Measurements from ENCODE around the gene UBTD2.
"Not testable (repeated sequence)": the region's sequence is repeated elsewhere in the genome, so short reads cannot be mapped to it uniquely, and the experiment has no call there.

Gene UBTD2, protein sequence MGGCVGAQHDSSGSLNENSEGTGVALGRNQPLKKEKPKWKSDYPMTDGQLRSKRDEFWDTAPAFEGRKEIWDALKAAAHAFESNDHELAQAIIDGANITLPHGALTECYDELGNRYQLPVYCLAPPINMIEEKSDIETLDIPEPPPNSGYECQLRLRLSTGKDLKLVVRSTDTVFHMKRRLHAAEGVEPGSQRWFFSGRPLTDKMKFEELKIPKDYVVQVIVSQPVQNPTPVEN

DNA sequence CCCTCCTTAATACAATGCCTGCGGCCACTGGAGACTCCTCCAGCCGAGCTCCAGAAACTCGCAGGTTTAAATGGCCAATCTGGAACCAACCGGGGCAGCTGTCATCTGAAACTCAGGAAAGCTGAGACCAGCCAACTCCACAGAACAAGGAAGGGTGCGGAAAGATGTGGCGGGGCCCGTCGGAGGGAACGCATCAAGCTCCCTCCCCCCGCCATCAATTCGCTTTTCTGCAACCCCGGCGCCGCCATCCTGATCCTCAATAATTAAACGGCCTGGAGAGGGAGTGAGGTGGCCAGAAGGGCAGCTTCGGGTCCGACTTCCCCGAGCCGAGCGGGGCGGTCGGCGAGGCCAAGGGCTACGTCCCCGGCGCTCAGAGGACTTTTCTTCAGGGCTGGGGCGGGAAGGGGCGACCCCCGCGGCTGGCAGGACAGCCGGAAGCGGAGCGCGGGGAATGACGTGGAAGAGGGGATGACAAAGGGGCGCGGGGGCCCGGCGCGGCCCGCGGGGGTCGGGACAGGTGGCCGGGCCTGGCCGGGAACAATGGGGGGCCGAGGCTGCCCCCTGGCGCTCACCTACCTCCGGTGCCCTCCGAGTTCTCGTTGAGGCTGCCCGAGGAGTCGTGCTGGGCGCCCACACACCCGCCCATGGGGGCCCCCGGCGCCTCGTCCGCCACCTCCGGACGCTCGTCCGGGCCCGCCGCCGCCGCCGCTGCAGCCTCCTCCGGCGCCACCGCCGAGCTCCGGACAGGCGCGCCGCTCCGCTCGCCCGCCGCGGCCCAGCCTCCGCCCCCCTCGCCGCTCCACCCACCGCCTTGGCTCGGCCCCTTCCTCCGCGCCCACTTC lies at the start of gene UBTD2:
UBTD2 (minus strand) TSS at position 745 of the 842 bp plus-strand sequence; CDS start at position 646, 99 bp downstream.
- H3K36me3 Mint-ChIP-seq (ENCODE audit: low read depth), result peaks cover 11% of the 10 kb centered on the region
- H3K27me3 Mint-ChIP-seq, result no peaks in the 10 kb centered on the region
- no peaks in the 10 kb centered on the region for H3K9me3 Mint-ChIP-seq
- peak; percentile 90 for DNase-seq
- peak within 1 kb of the TSS; percentile 88 for H3K27ac Mint-ChIP-seq
- H3K4me1 Mint-ChIP-seq (ENCODE audit: low read depth), result peaks cover 28% of the 10 kb centered on the region
- peak within 1 kb of the TSS; percentile 89 for H3K4me3 Mint-ChIP-seq

DNA sequence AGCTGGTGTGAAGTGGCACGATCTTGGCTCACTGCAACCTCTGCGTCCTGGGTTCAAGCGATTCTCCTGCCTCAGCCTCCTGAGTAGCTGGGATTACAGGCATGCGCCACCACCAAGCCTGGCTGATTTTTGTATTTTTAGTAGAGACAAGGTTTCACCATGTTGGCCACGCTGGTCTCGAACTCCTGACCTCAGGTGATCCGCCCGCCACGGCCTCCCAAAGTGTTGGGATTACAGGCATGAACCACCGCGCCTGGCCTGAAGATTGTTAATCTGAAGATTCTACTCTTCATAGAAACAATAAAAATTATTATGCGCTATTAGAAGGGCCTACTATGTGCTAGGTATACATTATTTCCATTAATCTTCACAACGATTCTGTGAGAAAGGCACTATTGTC lies 43.3 kb upstream of the UBTD2 start:
- not testable (repeated sequence) for H3K4me3 Mint-ChIP-seq; H3K4me1 Mint-ChIP-seq (ENCODE audit: low read depth); H3K27me3 Mint-ChIP-seq; H3K9me3 Mint-ChIP-seq; DNase-seq; H3K27ac Mint-ChIP-seq; H3K36me3 Mint-ChIP-seq (ENCODE audit: low read depth)

DNA sequence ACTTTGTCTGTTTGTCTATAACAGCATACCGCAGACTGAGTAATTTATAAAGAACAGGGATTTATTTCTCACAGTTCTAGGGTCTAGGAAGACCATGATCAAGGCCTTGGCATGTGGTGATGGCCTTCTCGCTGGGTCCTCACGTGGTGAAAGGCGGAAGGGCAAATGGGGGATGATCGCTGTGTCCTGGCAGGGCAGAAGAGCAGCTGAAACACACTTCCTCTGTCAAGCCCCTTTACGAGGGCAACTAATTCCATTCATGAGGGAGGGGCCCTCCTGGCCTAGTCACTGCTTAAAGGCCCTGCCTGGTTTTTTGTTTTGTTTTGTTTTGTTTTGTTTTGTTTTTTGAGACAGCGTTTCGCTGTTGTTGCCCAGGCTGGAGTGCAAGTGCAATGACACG lies 41.9 kb upstream of the UBTD2 start:
- no peak overlapping the region for H3K4me3 Mint-ChIP-seq
- DNase-seq, result no peak
- H3K4me1 Mint-ChIP-seq (ENCODE audit: low read depth), result no peaks in the 10 kb centered on the region
- no peaks in the 10 kb centered on the region for H3K9me3 Mint-ChIP-seq
- H3K27ac Mint-ChIP-seq, result no peak overlapping the region
- no peaks in the 10 kb centered on the region for H3K27me3 Mint-ChIP-seq
- no peaks in the 10 kb centered on the region for H3K36me3 Mint-ChIP-seq (ENCODE audit: low read depth)

DNA sequence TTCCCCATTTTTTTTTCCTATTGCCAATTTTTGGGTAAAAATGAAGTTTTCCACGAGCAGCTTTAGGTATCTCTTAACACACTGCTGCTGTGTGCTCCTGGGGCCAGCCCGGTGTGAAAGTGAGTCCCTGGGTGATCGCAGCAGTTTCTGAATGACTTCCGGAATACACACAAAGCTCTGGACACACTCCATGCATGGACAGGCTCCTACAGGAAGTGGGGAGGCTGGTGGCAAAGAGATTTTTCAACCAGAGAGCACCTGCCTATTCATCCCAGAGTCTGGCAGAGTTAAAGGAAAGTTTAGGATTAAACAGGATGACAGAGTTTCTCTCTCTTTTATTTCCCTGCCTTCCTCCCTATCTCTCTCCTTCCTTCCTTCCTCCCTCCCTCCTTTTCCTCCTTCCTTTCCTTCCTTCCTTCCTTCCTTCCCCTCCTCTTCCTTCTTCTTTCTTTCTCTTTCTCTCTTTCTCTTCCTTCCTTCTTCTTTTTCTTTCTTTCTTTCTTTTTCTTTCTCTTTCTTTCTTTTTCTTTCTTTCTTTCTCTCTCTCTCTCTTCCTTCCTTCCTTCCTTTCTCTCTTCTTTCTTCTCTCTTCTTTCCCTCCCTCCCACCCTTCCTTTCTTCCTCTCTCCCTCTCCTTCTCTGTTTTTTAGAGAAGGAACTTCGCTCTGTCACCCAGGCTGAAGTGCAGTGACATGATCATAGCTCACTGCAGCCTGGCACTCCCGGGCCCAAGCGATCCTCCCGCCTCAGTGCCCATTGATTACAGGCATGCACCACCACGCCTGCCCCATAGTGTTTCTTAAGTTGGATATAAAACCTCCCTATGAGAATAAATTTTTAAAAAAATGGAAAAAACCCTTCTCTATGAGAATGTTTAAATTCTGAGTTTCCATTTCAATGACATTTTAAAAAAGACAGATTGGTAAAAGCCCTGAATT lies 38.7 kb upstream of the UBTD2 start:
- no peak overlapping the region for H3K4me3 Mint-ChIP-seq
- DNase-seq, result no peak
- H3K27ac Mint-ChIP-seq, result no peak overlapping the region
- no peaks in the 10 kb centered on the region for H3K36me3 Mint-ChIP-seq (ENCODE audit: low read depth)
- H3K27me3 Mint-ChIP-seq, result no peaks in the 10 kb centered on the region
- no peaks in the 10 kb centered on the region for H3K9me3 Mint-ChIP-seq
- no peaks in the 10 kb centered on the region for H3K4me1 Mint-ChIP-seq (ENCODE audit: low read depth)

DNA sequence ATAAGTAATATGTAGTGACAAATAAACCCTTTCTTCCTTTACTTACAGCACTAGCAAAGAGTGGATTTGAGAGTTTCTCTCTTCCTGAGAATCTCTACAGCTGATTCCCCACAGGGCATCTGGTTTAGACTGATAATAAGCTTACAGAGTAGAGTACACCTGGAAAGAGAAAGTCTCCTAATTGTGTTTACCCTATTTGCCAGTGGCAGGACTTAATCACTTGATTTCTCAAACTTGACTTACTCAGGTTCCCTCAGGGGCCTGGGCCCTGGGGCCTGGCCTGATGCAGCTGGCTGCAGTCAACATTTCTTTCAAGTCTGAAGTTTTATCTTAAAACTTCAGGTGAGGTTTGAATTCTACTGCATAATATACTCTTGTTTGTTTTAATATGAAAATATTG lies 38.0 kb upstream of the UBTD2 start:
- no peak overlapping the region for H3K4me3 Mint-ChIP-seq
- no peaks in the 10 kb centered on the region for H3K27me3 Mint-ChIP-seq
- no peak for DNase-seq
- no peaks in the 10 kb centered on the region for H3K9me3 Mint-ChIP-seq
- no peak overlapping the region for H3K27ac Mint-ChIP-seq
- no peaks in the 10 kb centered on the region for H3K4me1 Mint-ChIP-seq (ENCODE audit: low read depth)
- H3K36me3 Mint-ChIP-seq (ENCODE audit: low read depth), result no peaks in the 10 kb centered on the region

DNA sequence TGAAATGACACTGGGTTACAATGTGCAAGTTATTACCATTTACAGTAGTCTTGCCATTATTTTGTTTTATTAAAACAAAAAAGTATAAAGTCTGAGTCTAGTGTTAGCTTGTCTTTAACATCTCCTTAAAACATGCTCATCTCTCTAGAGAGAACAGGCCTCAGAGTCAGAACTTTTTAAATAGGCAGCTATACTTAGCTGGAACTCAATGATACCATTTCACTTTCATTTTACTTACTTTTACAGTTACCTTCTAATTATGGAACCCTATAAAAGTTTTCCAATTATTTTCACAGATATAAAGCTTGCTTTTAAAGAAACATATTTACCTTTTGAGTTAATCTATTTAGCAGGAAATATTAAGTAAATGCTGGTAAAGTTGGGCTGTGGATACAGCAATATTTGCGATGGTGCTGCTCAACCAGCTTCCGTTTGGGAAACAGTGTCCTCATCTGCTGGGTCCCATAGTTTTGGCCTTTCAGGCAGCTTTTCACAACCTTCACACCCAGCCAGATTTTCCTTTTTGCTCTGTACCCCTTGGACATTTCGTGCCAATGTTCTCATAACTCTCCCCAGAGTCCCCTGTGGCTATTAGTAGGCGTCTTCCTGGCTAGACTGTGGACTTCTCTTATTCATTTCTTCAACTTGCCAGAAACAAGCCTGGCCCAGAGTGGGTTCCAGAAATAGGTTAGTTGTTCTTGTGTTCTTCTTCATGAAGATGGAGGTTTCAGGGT lies 36.3 kb upstream of the UBTD2 start:
- Mint-ChIP-seq H3K27me3 (no peaks in the 10 kb centered on the region), H3K4me3 (no peak overlapping the region)

DNA sequence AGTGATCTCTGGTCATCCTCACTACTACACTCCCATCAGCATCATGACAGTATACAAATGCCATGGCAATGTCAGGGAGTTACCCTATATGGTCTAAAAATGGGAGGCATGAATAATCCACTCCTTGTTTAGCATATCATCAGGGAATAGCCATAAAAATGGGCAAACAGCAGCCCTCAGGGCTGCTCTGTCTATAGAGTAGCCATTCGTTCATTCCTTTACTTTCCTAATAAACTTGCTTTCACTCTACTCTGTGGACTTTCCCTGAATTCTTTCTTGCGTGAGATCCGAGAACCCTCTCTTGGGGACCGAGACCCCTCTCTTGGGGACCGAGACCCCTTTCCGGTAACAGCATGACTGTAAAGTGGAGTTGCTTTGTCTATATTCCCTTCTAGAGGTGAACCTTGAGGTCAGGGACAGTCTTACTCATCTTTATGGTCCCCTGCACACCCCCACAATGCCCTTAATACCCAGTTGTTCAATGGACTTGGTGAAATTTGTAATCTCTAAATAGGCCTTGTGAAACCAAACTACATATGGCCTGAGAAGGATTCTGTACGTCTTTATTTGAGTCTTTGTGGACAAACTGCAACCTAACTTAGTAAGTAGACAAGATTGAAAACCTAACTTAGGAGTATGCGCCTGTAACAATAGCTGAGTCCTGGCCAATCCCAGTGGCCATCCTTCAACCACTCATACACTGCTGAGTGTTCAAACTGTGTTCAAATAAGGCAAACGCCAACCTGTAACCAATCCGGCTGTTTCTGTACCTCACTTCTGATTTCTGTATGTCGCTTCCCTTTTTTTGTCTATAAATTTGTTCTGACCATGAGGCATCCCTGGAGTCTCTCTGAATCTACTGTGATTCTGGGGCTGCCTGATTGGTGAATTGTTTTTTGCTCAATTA lies 32.3 kb upstream of the UBTD2 start:
- Mint-ChIP-seq H3K4me1 (ENCODE audit: low read depth) (no peaks in the 10 kb centered on the region), H3K27me3 (peaks cover 4% of the 10 kb centered on the region)

More for the DNA sequence above, 36.3 kb upstream of the UBTD2 start:
- Mint-ChIP-seq H3K4me1 (ENCODE audit: low read depth) (no peaks in the 10 kb centered on the region), H3K36me3 (ENCODE audit: low read depth) (no peaks in the 10 kb centered on the region), H3K27ac (no peak overlapping the region), H3K9me3 (no peaks in the 10 kb centered on the region)
- no peak for DNase-seq

DNA sequence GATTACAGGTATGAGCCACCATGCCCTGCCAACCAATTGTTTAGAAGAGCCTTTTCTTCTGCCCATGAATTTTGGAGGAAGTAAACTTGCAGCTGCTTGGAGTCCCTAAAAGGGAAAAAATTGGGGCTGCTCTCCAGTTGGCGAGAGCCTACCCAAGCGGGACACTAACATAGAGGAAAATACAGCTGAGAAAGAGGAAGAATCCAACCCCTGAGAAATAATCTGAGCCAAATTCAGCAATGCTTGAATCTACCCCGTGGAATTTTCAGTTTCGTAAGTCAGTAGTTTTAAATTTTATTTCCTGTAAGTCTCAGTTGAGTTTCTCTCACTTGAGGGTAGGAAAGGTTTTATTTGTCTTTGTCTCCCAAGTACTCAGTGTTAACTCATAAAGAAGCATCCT lies 30.4 kb upstream of the UBTD2 start:
- Mint-ChIP-seq H3K36me3 (ENCODE audit: low read depth) (no peaks in the 10 kb centered on the region), H3K9me3 (no peaks in the 10 kb centered on the region), H3K27me3 (peaks cover 4% of the 10 kb centered on the region), H3K4me1 (ENCODE audit: low read depth) (no peaks in the 10 kb centered on the region), H3K27ac (no peak overlapping the region), H3K4me3 (no peak overlapping the region)
- no peak for DNase-seq

More for the DNA sequence above, 32.3 kb upstream of the UBTD2 start:
- H3K9me3 Mint-ChIP-seq, result no peaks in the 10 kb centered on the region
- H3K4me3 Mint-ChIP-seq, result no peak overlapping the region
- no peak overlapping the region for H3K27ac Mint-ChIP-seq
- H3K36me3 Mint-ChIP-seq (ENCODE audit: low read depth), result no peaks in the 10 kb centered on the region
- DNase-seq, result no peak

DNA sequence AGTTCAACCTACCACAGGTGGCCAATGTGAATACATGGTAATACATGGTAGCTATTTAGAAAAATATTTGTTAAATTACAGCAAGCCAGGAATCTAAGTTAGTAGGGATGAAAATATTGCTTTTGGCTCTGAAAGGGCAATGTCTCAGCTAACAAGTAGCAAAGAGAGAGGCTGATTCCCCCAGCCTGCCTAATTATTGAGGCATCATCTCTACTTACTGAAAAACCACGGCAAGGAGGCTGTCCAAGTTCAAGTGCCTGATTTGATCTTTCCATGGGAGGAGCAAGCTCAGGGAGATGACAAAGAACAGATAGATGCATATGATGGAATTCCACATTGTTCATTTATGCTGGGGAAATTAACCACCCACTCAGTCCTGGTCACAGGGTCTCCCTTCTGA lies 28.7 kb upstream of the UBTD2 start:
- no peak for DNase-seq
- peaks cover 4% of the 10 kb centered on the region for H3K27me3 Mint-ChIP-seq
- H3K9me3 Mint-ChIP-seq, result no peaks in the 10 kb centered on the region
- no peak overlapping the region for H3K4me3 Mint-ChIP-seq
- no peaks in the 10 kb centered on the region for H3K4me1 Mint-ChIP-seq (ENCODE audit: low read depth)
- H3K36me3 Mint-ChIP-seq (ENCODE audit: low read depth), result no peaks in the 10 kb centered on the region
- H3K27ac Mint-ChIP-seq, result no peak overlapping the region

DNA sequence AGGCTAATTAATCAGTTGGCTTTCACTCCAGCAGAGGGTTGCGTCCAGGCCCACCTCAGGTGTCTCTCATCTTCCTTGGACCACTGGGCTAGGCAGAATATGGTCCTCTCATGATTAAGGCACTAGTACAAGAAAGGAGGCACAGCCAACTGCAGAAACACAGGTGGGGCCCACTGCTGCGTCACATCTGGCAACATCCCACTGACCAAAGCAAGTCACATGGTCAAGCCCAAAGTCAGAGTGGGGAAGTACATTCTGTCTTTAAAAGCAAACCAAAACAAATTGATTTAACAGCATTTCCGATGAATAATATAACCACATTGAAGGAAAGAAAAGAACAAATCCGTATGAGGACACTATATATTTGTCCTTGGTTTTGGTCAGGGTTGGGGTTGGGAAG lies 28.0 kb upstream of the UBTD2 start:
- peaks cover 4% of the 10 kb centered on the region for H3K27me3 Mint-ChIP-seq
- H3K4me3 Mint-ChIP-seq, result no peak overlapping the region
- no peaks in the 10 kb centered on the region for H3K4me1 Mint-ChIP-seq (ENCODE audit: low read depth)
- H3K27ac Mint-ChIP-seq, result no peak overlapping the region
- no peaks in the 10 kb centered on the region for H3K9me3 Mint-ChIP-seq
- no peaks in the 10 kb centered on the region for H3K36me3 Mint-ChIP-seq (ENCODE audit: low read depth)
- no peak for DNase-seq

DNA sequence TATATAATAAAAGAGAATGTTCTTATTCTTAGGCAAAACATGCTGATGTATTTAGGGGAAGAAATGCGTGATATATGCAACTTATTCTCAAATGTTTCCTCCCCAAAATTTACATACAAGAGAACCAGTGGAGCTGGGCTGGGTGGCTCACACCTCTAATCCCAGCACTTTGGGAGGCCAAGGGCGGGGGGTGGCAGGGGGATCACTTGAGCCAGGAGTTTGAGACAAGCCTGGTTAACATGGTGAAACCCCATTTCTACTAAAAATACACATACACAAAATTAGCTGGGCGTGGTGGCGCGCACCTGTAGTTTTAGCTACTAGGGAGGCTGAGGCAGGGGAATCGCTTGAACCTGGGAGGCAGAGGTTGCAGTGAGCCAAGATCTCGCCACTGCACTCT lies 27.5 kb upstream of the UBTD2 start:
- peaks cover 4% of the 10 kb centered on the region for H3K27me3 Mint-ChIP-seq
- H3K4me1 Mint-ChIP-seq (ENCODE audit: low read depth), result no peaks in the 10 kb centered on the region
- no peak overlapping the region for H3K4me3 Mint-ChIP-seq
- no peaks in the 10 kb centered on the region for H3K9me3 Mint-ChIP-seq
- H3K27ac Mint-ChIP-seq, result no peak overlapping the region
- DNase-seq, result no peak
- H3K36me3 Mint-ChIP-seq (ENCODE audit: low read depth), result no peaks in the 10 kb centered on the region

DNA sequence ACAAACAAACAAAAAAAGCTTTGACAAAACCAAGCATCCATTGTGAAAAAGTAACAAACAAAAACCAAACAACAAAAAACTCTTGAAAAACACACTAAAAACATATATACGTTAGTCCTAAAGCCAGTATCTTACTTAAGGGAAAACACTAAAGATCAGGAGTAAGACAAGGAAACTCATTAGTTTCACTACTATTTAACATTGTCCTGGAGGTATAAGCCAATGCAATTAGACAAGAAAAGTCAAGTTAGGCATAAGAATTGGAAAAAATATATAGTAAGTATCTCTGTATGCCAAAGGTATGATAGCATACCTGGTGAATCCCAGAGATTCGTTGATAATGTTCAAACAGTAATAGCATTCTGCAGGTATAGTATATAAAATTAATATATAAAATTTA lies 21.8 kb upstream of the UBTD2 start:
- Mint-ChIP-seq H3K4me1 (ENCODE audit: low read depth) (no peaks in the 10 kb centered on the region), H3K4me3 (no peak overlapping the region), H3K36me3 (ENCODE audit: low read depth) (no peaks in the 10 kb centered on the region), H3K9me3 (no peaks in the 10 kb centered on the region), H3K27ac (no peak overlapping the region), H3K27me3 (no peaks in the 10 kb centered on the region)
- DNase-seq, result no peak

DNA sequence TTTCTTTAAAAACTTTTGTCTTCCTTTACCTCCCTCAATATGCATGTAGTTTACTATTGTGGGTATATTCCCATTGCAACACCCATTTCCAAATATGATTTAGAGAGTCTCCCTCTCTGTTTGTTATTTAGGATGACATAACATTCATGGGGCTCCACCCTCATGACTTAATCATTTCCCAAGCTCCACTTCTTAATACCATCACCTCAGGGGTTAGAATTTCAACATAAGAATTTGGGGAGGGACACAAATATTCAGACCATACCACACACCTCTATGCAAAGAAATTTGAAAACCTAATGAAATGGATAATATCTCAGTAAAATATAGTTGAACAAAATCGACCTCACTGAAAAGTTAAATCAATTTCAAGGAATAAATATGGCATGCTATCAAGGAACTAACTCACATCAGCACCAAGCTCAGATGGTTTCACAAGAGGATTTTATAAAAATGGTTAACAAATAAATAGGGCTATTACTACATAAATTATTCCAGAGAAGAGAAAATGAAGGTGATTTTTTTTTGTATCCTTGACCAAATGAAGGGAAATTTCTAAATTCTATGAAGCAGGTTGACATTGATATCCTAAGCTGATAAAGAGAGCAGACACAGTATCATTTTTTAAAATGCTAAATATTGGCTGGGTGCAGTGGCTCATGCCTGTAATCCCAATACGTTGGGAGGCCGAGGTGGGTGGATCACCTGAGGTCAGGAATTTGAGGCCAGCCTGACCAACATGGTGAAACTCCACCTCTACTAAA lies 20.2 kb upstream of the UBTD2 start:
- no peak overlapping the region for H3K27ac Mint-ChIP-seq
- no peaks in the 10 kb centered on the region for H3K36me3 Mint-ChIP-seq (ENCODE audit: low read depth)
- no peak overlapping the region for H3K4me3 Mint-ChIP-seq
- H3K9me3 Mint-ChIP-seq, result no peaks in the 10 kb centered on the region
- DNase-seq, result no peak
- H3K27me3 Mint-ChIP-seq, result no peaks in the 10 kb centered on the region
- H3K4me1 Mint-ChIP-seq (ENCODE audit: low read depth), result no peaks in the 10 kb centered on the region
